PFSK-1 (cell line): ENCODE results near the gene NKPD1.

ENCODE experiments used
- POLR2AphosphoS5 ChIP-seq: IDR thresholded peaks from 2 replicates; pipeline ENCODE4 v1.6.1; 2012; ENCODE audit warnings: low read depth, mild to moderate bottlenecking, control low read depth, low read length, moderate library complexity
- REST ChIP-seq, 2 experiments: IDR thresholded peaks; 2 replicates each; pipeline versions ENCODE4 v1.6.1 to v1.8.0; 2011 to 2012; ENCODE audit warnings: low read depth in 2 of 2, low read length in 2 of 2, control low read depth in 1 of 2, inconsistent platforms in 1 of 2, mild to moderate bottlenecking in 1 of 2, moderate library complexity in 1 of 2; ENCODE audit not compliant: insufficient read depth in 1 of 2
- SIN3A ChIP-seq: IDR thresholded peaks from 2 replicates; pipeline ENCODE4 v1.6.1; 2012; ENCODE audit warnings: mild to moderate bottlenecking, low read length, moderate library complexity, borderline replicate concordance; ENCODE audit not compliant: insufficient read depth

GRCh38 chr19:45172611-45173208 is 11.9 kb upstream of the NKPD1 start:
- TF ChIP-seq POLR2AphosphoS5 (no peak), REST (IDR thresholded peaks at IDR 0.05; ENCODE audit: insufficient read depth in 1 of 2, low read depth in 2 of 2, low read length in 2 of 2) (no peak), SIN3A (no peak)
